Sigmoid colon (tissue), 4 donors: ENCODE data around the gene ARHGAP27.

ENCODE experiments used
- EP300 ChIP-seq, 4 donors: sonication (generic); formaldehyde crosslinking; IDR thresholded peaks; one replicate each; pipeline ENCODE4 v1.6.1; 2017; ENCODE audit warnings: antibody characterized with exemption in 4 of 4
- POLR2A ChIP-seq, 2 donors: fragments of 450-650 bp; IDR thresholded peaks; one replicate each; pipeline ENCODE4 v1.6.1; 2016; ENCODE audit warnings: antibody characterized with exemption in 2 of 2, mild to moderate bottlenecking in 2 of 2, moderate library complexity in 2 of 2
- POLR2AphosphoS5 ChIP-seq, 4 donors: sonication (generic); formaldehyde crosslinking; IDR thresholded peaks; one replicate each; pipeline ENCODE4 v1.6.1; 2017; ENCODE audit warnings: antibody characterized with exemption in 4 of 4
- TF ChIP-seq, protein P1 (sequence below), 4 experiments: fragments of 450-650 bp in 3 of 4; fragments of 200-600 bp in 1 of 4; IDR thresholded peaks; one replicate each; pipeline ENCODE4 v1.5.1; 2016 to 2019; ENCODE audit warnings: antibody characterized with exemption in 4 of 4, mild to moderate bottlenecking in 3 of 4, moderate library complexity in 2 of 4

DNA sequence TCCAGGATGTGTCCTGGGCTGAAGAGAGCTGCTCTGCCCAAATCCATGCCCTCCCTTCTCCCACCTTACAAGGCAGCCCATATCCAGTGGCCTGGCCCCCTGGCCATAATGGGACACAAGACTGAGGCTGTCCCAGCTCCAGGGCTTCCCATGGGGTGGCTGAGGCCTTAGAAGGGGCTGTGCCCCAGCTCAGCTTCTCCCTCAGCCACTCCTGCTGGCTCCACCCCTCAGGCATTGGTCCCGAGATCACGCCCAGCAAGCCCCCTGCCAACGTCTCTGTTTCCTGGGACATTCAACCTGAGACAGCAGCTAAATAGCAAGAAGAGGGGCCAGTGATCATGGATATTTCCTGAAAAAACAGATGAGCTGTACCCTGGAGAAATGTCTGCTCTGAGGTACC lies 43.3 kb downstream of the ARHGAP27 start:
- TF ChIP-seq POLR2AphosphoS5 (IDR thresholded peaks at IDR 0.05) (no peak), EP300 (IDR thresholded peaks at IDR 0.05) (no peak), POLR2A (IDR thresholded peaks at IDR 0.05) (no peak)
- TF ChIP-seq, protein P1, sequence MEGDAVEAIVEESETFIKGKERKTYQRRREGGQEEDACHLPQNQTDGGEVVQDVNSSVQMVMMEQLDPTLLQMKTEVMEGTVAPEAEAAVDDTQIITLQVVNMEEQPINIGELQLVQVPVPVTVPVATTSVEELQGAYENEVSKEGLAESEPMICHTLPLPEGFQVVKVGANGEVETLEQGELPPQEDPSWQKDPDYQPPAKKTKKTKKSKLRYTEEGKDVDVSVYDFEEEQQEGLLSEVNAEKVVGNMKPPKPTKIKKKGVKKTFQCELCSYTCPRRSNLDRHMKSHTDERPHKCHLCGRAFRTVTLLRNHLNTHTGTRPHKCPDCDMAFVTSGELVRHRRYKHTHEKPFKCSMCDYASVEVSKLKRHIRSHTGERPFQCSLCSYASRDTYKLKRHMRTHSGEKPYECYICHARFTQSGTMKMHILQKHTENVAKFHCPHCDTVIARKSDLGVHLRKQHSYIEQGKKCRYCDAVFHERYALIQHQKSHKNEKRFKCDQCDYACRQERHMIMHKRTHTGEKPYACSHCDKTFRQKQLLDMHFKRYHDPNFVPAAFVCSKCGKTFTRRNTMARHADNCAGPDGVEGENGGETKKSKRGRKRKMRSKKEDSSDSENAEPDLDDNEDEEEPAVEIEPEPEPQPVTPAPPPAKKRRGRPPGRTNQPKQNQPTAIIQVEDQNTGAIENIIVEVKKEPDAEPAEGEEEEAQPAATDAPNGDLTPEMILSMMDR (IDR thresholded peaks at IDR 0.05): no peak
